Right cardiac atrium (tissue), 5 donors: ENCODE data around the gene MLN. TPM values are rescaled to one million over a fixed set of nuclear protein-coding genes. Genes with fewer than 3 reads are reported as not detected.

Source experiments
- ATAC-seq, 2 donors: fragments of 200-7000 bp; cut with Tn5 transposase; one replicate each; pipeline versions ENCODE4 v1.8.0 to v1.9.1; 2020; ENCODE audit warnings: moderate library complexity in 2 of 2, mild to moderate bottlenecking in 1 of 2
- DNase-seq, 3 donors: peaks; one replicate each; pipeline ENCODE4 v3.0.0-alpha.2; 2020
- H3K27ac ChIP-seq: one replicate; pipeline ENCODE4 v1.5.1; 2013; ENCODE audit warnings: mild to moderate bottlenecking, low read length, control low read depth, moderate library complexity
- H3K27me3 ChIP-seq: one replicate; pipeline ENCODE4 v1.6.1; 2013; ENCODE audit not compliant: control insufficient read depth, insufficient read depth
- H3K4me1 ChIP-seq: one replicate; pipeline ENCODE4 v1.6.1; 2013; ENCODE audit warnings: low read length; ENCODE audit not compliant: control insufficient read depth, insufficient read depth
- H3K4me3 ChIP-seq: one replicate; pipeline ENCODE4 v1.5.1; 2013; ENCODE audit warnings: low read length, control low read depth
- H3K9me3 ChIP-seq: one replicate; pipeline ENCODE4 v1.6.1; 2013; ENCODE audit warnings: low read length; ENCODE audit not compliant: control insufficient read depth
- WGBS: extraction: QIAGEN DNeasy Blood & Tissue Kit; methylation state at CpG from one replicate; pipeline ENCODE4 v1.1.7; 2013; 5-methylcytosine and 5-hydroxymethylcytosine counted together
- intact Hi-C, 4 donors: fragments of 100-400 bp; cut with DNase I; formaldehyde crosslinking; loops; one replicate each; pipeline versions ENCODE4 v1.11.0 to v1.14.0; 2022 to 2023
- polyA plus RNA-seq: library from polyadenylated mRNA; stranded (reverse); fragments of 200-250 nt; gene quantifications from one replicate; pipeline ENCODE4 v1.2.3, GENCODE V29; 2013
- total RNA-seq, 4 donors: library from RNA; stranded (reverse); fragmentation: NEBNext Ultra II Directional; extraction: Animal tissue kit (Norgen Biotek cat#: 25700); gene quantifications; one replicate each; pipeline ENCODE4 v1.2.1, GENCODE V29; 2021
- donor health status: healthy with polysubstance abuse.
- donor health status: DM: no; HTN: yes; CAD: no.
- donor health status: DM: no; HTN: no; CAD: no.
- donor health status: DM: no; HTN: yes; CAD: no; lungs with severe emphysema.
- donor health status: DM: yes; HTN: yes; CAD: no.

Gene MLN
- total and polyA plus RNA-seq, 5 donors, result not detected

DNA sequence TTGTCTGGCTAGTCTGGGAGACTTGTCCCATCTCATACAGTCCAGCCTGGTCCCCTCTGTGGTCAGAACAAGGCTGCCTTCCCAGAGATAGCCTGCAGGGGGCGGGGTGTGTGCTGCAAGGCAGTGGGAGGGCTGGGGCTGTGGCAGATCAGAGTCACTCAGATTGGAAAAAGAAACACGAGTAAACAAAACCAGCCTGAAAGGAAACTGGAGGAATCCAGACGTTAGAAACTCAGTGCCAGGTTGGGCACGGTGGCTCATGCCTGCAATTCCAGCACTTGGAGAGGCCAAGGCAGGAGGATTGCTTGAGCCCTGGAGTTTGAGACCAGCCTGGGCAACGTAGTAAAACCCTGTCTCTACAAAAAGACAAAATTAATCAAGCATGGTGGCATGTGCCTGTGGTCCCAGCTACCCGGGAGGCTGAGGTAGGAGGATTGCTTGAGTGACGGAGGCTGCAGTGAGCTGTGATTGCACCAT lies 35.1 kb downstream of the MLN start:
- Histone ChIP-seq H3K9me3 (no peaks in the 10 kb centered on the region), H3K27ac (no peak overlapping the region), H3K4me1 (peaks cover 3% of the 10 kb centered on the region), H3K4me3 (no peak overlapping the region), H3K27me3 (no peaks in the 10 kb centered on the region)
- intact Hi-C loops, result loop anchor here in 3 of 4 donors (5.0 to 10.0 kb wide), 4 partner anchors 174 to 384 kb away; partner anchors contain the start of gene BAK1 (in 1 of the 3)
- 35% methylated on average over 7 of the region's 7 CpGs for WGBS
- ATAC-seq (peak; percentile 62 to 72), DNase-seq (peak; percentile 76 to 93 (median 88))

DNA sequence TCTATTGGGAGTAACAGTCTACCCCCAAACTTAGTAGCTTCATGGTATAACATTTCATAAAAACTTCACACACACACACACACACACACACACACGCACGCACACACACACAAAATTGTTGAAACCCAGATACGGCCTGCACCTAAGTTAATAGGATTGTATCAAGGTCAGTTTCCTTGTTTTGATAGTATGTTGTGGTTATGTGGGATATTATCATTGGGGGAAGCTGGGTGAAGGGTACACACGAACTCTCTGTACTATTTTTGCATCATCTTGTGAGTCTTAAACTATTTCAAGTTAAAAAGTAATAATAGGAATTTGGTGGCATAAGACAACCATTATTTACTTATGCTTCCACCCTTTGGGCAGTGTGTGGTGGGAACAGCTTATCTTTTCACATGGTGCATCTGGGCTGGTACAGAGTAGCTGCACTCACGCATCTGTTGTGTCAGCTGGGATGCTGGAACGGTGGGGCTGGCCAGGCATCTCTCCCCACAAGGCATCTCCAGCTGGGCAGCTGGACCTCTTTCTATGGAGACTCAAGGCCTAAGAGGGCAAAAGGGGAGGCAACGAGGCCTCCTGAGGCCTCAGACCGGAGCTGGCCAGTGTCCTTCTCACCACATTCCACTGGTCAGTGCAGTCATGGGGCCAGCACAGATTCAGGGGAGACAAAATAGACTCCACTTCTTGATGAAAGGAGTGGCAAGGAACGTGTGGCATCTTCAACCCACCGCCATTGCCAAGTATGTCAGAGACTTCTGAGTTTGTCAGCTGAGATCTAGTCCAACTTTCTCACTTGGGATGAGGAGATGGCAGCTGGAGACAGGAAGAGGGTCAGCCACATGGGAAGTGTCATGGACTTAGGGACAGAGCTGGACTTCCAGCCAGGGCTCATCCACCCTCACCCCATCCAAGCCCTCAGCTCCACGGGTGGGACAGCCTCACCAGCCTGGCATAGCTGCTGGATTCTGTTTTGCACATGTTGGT lies 36.6 kb downstream of the MLN start:
- DNase-seq (peak in 1 of 3 donors; percentile 14), ATAC-seq (no peak)
- Histone ChIP-seq H3K4me3 (no peak overlapping the region), H3K27me3 (no peaks in the 10 kb centered on the region), H3K4me1 (peaks cover 3% of the 10 kb centered on the region), H3K27ac (no peak overlapping the region), H3K9me3 (no peaks in the 10 kb centered on the region)
- 75% methylated on average over 11 of the region's 11 CpGs for WGBS
- intact Hi-C loops, result loop anchor here in 3 of 4 donors (5.0 to 10.0 kb wide), 4 partner anchors 172 to 385 kb away; partner anchors contain the start of gene BAK1 (in 1 of the 3)

DNA sequence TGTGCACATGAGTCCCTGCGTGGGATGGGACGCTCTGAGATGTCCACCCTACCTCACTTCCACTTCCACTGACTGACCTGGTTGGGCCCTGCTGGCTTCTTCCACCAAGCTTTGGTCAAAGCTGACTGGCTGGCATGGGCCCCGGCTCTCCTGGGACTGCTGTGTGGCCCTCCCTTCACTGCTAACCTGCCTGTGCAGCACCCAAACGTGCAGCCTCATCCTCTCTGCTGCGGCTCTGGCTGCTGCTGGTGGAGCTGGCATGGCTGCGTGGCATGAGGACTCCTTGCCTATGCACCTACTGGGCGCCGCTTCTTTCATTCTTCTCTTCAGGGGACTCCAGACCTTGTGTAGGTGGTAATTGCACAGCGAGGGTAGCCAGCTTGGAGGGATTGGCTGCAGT lies 38.4 kb downstream of the MLN start:
- H3K27ac ChIP-seq, result no peak overlapping the region
- peak in 1 of 3 donors; percentile 45 for DNase-seq

DNA sequence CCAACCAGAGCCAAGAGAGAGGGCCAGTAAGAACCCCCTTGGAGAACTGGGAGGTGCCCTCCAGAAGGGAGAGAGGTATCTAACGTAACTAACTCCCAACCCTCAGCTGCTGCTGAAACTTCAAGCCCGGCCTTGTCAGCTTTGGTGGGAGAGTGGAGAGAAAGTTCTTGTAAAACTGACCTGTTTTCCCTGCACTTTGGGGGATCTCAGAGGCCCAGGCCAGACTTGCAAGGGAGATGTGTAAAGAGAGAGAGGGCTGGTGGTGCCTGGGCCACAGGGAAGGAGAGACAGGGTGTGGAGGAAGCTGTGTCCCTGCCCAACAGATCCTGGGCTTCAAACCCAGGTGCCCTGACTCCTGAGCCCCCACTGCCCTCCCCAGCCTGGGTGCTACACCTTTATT lies 39.8 kb downstream of the MLN start:
- Histone ChIP-seq H3K27me3 (no peaks in the 10 kb centered on the region), H3K4me1 (peaks cover 4% of the 10 kb centered on the region), H3K27ac (no peak overlapping the region), H3K9me3 (no peaks in the 10 kb centered on the region), H3K4me3 (no peak overlapping the region)
- intact Hi-C loops, result loop anchor here (5.0 to 10.0 kb wide), 4 partner anchors 47 to 179 kb away; partner anchors contain the start of gene BAK1 (in 1 of the 4)
- DNase-seq (no peak), ATAC-seq (no peak)
- 84% methylated on average over 2 of the region's 2 CpGs for WGBS

More for the DNA sequence above, 38.4 kb downstream of the MLN start:
- H3K4me1 ChIP-seq, result peaks cover 5% of the 10 kb centered on the region
- 95% methylated on average over 9 of the region's 9 CpGs for WGBS
- H3K4me3 ChIP-seq, result no peak overlapping the region
- H3K9me3 ChIP-seq, result no peaks in the 10 kb centered on the region
- H3K27me3 ChIP-seq, result no peaks in the 10 kb centered on the region
- intact Hi-C loops, result loop anchor here in 3 of 4 donors (5.0 to 10.0 kb wide), 4 partner anchors 171 to 387 kb away; partner anchors contain the start of gene BAK1 (in 1 of the 3)
- no peak for ATAC-seq

DNA sequence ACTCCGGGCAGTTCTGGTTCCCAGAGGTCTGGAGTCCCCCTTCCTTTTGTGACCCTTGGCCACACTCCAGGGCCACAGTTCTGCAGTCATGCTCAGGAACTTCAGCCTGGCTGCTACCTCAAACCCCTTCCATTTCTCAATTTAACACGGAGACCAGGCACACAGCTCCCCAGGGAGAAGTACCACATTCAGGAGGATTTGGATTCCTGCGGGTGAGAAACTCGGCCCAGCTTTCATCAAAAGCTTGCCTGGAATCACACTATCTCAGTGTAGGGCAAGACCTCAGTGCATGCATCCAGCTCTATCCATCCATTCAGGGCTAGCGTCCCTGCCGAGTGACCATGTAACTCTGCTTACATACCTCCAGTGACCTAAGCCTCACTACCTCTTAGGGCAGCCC lies 40.3 kb downstream of the MLN start:
- peaks cover 4% of the 10 kb centered on the region for H3K4me1 ChIP-seq
- no peak for ATAC-seq
- 45% methylated on average over 6 of the region's 6 CpGs for WGBS
- H3K9me3 ChIP-seq, result no peaks in the 10 kb centered on the region
- no peak overlapping the region for H3K27ac ChIP-seq
- peak in 1 of 3 donors; percentile 15 for DNase-seq
- no peak overlapping the region for H3K4me3 ChIP-seq
- no peaks in the 10 kb centered on the region for H3K27me3 ChIP-seq
- intact Hi-C loops, result loop anchor here (2.0 to 10.0 kb wide), 6 partner anchors 46 to 179 kb away; partner anchors contain the start of gene BAK1 (in 1 of the 4)

DNA sequence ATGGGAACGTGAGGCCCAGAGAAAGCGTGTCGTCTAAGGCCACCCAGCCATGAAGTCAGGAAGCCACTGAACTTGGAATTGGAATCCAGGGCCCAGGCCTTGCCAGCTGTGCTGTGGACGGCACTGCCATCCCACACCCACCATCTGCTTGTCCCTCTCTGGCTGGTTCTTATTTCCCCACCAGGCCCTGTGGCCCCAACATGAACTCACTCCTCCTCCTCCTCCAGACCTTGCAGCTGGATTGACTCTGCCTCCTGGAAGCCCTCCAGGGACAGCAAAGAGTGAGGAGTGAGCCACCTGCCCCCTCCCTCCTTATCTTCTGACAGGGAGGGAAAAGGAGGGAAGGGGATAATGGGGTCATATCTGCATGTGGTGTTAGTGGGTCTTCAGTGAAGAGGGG lies 41.1 kb downstream of the MLN start:
- Histone ChIP-seq H3K4me3 (no peak overlapping the region), H3K27ac (no peak overlapping the region), H3K4me1 (peaks cover 4% of the 10 kb centered on the region), H3K9me3 (no peaks in the 10 kb centered on the region), H3K27me3 (no peaks in the 10 kb centered on the region)
- DNase-seq (peak in 1 of 3 donors; percentile 32), ATAC-seq (no peak)
- WGBS, result 76% methylated on average over 4 of the region's 4 CpGs
- intact Hi-C loops, result loop anchor here (2.0 to 10.0 kb wide), 6 partner anchors 45 to 178 kb away; partner anchors contain the start of gene BAK1 (in 1 of the 4)

DNA sequence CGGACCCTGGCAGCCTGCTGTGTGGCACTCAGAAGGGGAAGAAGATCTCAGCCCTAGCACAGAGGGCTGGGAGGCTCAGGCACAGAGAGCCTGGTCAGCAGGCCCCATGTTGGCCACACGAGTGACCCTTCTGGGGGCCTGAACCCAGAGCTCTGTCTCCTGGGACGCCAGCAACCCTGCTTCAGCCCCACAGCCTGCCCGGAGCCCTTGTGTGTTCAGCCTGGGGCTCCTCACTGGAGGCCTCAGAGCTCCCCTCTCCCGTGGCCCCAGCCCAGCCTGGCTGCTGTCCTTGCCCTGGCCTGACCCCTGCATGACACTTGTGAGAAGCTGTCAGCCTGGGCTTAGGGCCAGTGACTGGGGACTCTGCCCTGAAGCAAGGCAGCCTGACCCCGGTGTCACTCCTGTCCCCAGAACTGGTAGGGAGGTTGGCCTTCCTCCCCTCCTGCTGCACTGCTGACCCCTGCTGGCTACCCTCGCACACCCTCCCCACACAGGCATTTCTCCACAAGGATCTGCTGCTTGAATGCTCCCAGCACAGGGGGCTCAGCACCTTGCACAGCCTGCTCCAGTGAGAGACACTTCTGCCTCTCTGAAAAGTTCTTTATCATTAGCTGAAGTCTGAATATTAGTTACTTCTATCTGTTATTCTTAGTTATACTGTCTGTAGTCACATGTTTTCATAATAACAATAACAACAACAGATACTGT lies 41.7 kb downstream of the MLN start:
- H3K4me1 ChIP-seq, result peaks cover 4% of the 10 kb centered on the region
- peak; percentile 72 to 91 (median 87) for DNase-seq
- H3K27ac ChIP-seq, result peak overlapping the region; percentile 31
- H3K27me3 ChIP-seq, result no peaks in the 10 kb centered on the region
- no peaks in the 10 kb centered on the region for H3K9me3 ChIP-seq
- no peak overlapping the region for H3K4me3 ChIP-seq
- peak; percentile 77 to 85 for ATAC-seq
- intact Hi-C loops, result loop anchor here (2.0 to 10.0 kb wide), 6 partner anchors 45 to 177 kb away; partner anchors contain the start of gene BAK1 (in 1 of the 4)
- WGBS, result 40% methylated on average over 7 of the region's 7 CpGs

DNA sequence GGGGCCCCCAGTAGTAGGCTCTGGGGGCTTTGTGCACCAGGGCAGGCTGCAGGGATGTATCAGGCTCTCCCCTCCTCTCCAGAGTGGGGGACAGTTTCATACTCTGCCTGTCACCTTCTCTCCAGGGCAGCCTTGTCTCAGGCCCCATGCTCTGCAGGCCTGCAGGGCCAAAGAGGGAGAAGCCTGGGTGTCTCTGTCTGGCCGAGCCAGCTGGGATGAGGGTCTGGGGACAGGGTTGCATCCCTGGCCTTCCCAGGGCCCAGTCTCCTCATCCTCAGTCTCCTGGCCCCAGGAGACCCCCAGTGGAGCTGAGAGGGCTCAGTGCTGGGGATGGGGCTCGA lies 42.3 kb downstream of the MLN start:
- ATAC-seq (peak; percentile 7 to 14), DNase-seq (peak in 1 of 3 donors; percentile 29)
- Histone ChIP-seq H3K4me3 (no peak overlapping the region), H3K4me1 (peaks cover 4% of the 10 kb centered on the region), H3K27ac (peak overlapping the region; percentile 31), H3K9me3 (no peaks in the 10 kb centered on the region), H3K27me3 (no peaks in the 10 kb centered on the region)
- intact Hi-C loops, result loop anchor here (5.0 to 10.0 kb wide), 4 partner anchors 44 to 177 kb away; partner anchors contain the start of gene BAK1 (in 1 of the 4)
- 80% methylated on average over 2 of the region's 2 CpGs for WGBS

DNA sequence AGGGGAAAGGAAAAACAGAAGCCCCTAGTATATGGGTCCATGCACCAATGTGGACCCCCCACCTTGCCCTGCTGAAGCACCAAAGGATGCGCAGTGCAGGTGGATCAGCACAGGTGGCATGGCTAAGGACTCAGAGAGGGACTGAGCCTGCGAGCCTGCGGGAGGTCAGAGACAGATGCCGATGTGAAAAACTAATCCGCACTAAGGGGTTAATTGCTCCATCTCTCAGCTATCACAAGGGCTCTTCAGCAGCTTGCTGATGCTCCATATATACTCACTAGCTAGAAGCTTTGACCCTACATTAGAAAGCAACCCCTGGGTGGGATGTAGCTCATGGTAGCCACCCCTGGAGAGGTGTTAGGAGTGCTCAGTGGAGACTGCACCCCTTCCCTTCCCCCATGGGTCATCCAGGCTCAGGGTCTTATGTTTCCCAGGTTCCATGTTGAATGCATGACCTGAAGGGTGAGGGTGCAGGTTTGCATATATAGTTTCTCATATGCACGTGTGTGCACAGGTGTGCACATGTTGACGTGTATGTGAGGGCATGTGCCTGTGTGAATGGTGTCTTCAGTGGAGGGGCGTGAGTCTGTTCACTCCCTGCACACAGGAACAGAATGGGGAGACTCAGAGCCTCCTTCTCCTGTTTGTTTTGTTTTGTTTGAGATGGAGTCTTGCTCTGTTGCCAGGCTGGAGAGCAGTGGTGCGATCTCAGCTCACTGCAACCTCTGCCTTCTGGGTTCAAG lies 43.7 kb downstream of the MLN start:
- Histone ChIP-seq H3K9me3 (no peaks in the 10 kb centered on the region), H3K4me3 (no peak overlapping the region), H3K27ac (no peak overlapping the region), H3K27me3 (no peaks in the 10 kb centered on the region), H3K4me1 (peaks cover 4% of the 10 kb centered on the region)
- ATAC-seq (no peak), DNase-seq (peak in 1 of 3 donors; percentile 24)
- intact Hi-C loops, result loop anchor here (5.0 to 10.0 kb wide), 4 partner anchors 43 to 175 kb away; partner anchors contain the start of gene BAK1 (in 1 of the 4)
- WGBS, result 79% methylated on average over 9 of the region's 9 CpGs

DNA sequence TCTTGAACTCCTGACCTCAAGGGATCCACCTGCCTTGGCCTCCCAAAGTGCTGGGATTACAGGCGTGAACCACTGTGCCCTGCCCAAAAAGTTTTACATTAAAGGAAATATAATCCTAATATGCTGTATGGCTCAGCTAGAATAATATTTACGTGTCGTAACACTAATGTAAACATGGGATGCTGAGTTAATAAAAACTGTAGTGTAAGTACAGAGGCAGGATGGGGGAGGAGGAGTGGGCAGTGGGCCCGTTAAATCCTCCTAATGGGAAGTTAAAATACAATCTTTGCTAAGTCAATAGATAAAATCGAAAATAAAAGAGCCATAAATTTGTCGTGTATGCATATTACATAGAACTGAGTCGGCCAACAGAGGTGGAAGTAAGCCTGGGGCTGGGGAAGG lies 45.0 kb downstream of the MLN start:
- intact Hi-C loops, result no loop called here
- 74% methylated on average over 7 of the region's 7 CpGs for WGBS
- ATAC-seq, result no peak
- H3K27me3 ChIP-seq, result no peaks in the 10 kb centered on the region
- DNase-seq, result peak in 1 of 3 donors; percentile 9
- H3K4me3 ChIP-seq, result no peak overlapping the region
- no peak overlapping the region for H3K27ac ChIP-seq
- H3K9me3 ChIP-seq, result no peaks in the 10 kb centered on the region
- H3K4me1 ChIP-seq, result peaks cover 4% of the 10 kb centered on the region
